NCI-H2171 (cell line): ENCODE results near the gene CLTA.

Source experiments
- DNase-seq: peaks from one replicate; lab custom pipeline; 2025; lab: John Stamatoyannopoulos, UW

The CLTA gene

DNA sequence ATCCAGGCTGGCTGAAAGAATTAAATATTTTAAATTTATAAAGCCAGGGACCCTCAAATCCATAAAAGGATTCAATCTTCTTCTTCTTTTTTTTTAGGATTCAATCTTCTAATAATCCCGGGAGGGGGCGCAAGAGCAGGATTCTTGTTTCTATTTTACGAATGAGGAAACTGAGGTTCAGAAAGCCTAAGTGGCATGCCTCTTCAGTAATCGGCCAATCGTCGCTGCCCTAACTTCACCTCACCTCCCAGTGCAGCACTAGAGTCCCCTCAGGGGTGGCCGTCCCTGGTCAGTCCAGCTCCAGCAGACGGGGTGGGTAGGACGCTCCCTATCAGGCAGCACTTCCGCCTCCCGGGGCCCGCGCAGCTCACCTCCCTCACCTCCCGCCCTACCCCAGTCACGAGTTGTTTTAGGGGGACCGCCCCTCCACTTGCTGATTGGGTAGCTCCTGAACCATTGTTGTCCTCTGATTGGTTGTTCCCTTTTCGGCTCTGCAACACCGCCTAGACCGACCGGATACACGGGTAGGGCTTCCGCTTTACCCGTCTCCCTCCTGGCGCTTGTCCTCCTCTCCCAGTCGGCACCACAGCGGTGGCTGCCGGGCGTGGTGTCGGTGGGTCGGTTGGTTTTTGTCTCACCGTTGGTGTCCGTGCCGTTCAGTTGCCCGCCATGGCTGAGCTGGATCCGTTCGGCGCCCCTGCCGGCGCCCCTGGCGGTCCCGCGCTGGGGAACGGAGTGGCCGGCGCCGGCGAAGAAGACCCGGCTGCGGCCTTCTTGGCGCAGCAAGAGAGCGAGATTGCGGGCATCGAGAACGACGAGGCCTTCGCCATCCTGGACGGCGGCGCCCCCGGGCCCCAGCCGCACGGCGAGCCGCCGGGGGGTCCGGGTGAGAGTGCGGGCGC is at the start of gene CLTA:
Gene CLTA, plus strand, starts transcription at position 534 of the 902 bp plus-strand sequence. Its CDS starts 136 bp downstream, at position 670.
- DNase-seq = peak; percentile 80

DNA sequence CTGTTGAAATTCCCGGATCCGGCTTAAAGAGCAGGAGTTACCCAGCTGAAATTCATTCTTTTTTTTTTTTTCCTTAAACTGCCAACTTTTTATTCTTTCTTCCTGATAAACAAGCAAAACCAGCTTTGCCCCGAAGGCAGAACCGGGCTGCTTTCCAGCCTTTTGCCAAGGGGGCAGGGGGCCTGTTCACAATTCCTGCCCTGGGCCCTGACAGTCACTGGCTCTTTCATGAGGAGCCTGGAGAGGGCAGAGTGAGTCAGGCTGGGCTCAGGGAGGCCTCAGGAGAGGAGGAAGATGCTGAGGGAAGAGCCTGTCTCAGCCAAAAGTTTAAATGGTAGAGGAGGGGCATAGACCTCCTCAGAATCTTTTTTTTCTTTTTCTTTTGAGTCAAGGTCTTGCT is 49.4 kb upstream of the CLTA start:
- no peak for DNase-seq

DNA sequence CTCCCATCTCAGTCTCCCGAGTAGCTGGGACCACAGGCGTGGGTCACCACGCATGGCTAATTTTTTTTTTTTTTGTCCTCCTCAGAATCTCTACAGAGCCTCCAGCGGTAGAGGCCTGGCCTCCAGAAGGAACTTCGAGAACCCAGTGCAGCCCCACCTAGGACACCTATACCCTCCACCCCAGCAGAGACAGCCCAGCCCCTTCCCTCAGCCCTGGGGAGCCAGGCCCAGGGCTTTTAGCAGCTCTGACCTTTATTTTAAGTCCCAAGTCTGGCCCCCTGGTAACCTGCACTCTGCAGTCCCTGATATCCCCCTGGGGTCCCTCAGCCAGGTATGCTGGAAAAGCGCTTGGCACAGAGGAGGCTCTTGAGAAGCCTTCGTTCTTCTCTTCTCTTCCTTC is 49.0 kb upstream of the CLTA start:
- DNase-seq = no peak

- DNase-seq = no peak
Measured at GRCh38 chr9:36142510-36143244, 48.0 kb upstream of the CLTA start.

GRCh38 chr9:36143245-36143641 is 47.5 kb upstream of the CLTA start:
- DNase-seq = no peak

DNA sequence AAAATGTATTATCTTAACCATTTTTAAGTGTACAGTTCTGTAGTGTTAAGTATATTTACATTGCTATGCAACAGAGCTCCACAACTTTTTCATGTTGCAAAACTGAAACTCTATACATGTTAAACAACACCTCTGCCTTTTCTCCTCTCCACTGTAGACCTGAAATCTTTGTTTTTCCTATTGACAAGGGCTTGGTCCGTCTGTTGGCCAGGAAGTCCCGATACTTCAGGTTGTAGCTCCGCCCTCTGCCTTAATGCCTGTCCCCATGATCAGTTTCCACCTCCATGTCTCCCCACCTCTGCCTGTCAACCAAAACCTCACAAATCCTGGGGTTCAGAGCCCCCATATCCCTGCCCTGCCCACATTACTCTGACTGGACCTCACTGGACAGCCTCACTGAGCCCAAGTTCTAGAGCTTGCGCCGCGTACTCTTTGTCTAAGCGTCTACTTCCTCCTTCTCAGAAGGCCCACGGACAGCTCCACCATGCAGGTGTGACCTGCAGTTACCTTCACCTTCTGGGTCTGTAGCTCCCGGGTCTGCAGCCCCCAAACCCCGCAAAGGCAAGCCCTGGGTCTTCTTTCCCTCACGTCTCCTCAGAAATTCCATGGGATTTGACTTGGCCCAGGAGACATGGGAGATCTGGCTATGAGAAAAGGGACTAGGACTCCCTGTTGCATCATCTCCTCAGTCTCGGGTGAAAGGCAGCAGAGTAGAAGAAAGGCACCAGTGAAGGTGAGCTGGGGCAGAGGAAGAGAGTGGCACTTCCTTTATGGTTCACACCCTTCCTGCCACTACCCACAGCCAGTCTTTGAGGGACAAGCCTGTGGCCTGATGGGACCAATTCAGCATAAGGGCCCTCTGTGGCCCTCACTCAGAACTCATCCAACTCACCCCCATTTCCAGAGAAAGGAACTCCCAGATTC is 46.1 kb upstream of the CLTA start:
- no peak for DNase-seq

DNA sequence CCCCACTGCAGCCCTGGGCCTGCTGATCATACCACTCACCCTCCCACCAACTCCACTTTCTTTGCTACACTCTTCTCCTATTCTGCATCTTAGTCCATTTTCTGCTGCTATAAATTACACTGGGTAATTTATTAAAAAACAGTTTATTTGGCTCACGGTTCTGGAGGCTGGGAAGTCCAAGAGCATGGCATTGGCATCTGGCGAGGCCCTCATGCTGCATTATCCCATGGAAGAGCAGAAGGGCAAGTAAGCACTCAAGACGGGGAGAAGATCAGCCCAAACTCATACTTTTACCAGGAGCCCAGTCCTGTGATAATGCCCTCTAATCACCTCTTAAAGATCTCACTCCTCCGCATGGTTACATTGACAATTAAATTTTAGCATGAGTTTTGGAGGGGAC is 44.8 kb upstream of the CLTA start:
- no peak for DNase-seq

DNA sequence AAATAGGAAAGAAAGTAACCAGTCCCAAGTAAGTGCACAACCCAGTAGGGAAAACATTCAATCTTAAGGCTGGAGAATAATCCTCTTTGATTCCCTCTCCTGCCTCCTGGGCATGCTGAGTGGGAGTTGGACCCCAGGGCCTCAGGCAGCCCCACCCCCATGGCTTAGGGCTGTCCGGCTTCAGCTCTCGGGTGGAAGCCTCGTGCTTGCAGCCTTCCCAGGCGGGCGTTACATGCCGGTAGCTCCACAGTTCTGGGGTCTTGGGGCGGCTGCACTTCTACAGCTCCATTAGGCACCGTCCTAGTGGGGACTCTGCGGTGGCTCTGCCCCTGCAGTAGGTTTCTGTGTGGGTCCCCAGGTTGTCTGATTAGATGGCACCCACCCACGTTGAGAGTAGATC is 44.1 kb upstream of the CLTA start:
- DNase-seq = no peak

DNA sequence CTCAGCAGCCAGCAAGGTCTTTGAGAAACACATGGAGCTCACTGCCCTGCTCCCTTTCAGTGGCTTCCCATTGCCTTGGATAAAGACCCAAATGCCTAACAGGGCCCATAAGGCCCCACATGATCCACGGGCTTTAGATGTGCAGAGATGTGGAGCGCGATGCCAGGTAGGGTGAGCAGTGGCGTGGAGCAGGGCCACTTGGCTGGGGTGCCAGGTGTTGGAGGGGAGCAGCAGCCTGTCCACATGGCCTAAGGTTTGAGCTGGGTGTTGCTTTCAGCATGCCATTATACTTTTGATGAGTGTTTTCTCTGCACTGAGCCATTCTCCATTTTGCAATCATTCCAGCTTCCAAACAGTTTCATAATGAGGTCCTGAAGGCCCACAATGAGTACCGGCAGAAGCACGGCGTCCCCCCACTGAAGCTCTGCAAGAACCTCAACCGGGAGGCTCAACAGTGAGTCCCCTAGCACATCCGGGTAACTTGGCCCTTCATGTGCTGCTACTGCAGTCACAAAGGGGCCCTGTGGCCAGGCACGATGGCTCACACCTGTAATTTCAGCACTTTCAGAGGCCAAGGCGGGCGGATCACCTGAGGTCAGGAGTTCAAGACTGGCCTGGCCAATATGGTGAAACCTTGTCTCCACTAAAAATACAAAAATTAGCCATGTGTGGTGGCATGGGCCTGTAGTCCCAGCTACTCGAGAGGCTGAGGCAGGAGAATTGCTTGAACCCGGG is 43.1 kb upstream of the CLTA start:
- DNase-seq = no peak

GRCh38 chr9:36148311-36149051 is 42.2 kb upstream of the CLTA start:
- DNase-seq = no peak

GRCh38 chr9:36149197-36149596 is 41.5 kb upstream of the CLTA start:
- DNase-seq = no peak

DNA sequence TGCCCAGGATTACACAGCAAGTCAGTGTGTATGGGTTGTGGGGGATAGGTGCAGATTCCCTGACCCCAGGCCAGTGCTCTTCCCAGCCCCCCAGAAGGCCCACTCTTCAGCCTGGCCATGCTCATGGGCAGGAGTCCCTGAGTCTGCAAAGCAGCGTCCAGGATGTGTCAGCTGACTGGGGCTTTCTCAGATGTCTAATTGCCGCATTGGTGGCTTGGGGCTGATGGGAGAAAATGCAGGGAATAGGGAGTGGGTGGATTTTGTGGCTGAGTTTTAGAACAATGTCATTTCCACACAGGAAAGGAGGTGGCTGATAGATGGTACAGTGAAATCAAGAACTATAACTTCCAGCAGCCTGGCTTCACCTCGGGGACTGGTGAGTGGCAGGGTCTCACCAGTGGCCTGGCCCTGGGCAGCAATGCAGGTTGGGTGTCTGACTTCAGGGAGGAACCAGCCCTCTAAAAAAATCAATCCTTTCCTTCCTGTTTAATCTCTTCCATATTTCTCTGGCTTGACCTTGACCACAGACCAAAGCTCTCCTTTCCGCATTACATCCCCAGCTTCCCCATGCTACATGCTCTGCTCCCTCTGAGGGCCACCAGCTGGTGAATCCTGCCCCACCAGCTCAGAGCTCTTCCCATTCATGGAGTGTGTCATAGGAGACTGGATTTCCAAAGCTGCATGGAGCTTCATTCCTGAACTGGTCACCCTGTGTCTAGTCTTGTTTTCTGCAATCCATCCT is 40.0 kb upstream of the CLTA start:
- DNase-seq = no peak

DNA sequence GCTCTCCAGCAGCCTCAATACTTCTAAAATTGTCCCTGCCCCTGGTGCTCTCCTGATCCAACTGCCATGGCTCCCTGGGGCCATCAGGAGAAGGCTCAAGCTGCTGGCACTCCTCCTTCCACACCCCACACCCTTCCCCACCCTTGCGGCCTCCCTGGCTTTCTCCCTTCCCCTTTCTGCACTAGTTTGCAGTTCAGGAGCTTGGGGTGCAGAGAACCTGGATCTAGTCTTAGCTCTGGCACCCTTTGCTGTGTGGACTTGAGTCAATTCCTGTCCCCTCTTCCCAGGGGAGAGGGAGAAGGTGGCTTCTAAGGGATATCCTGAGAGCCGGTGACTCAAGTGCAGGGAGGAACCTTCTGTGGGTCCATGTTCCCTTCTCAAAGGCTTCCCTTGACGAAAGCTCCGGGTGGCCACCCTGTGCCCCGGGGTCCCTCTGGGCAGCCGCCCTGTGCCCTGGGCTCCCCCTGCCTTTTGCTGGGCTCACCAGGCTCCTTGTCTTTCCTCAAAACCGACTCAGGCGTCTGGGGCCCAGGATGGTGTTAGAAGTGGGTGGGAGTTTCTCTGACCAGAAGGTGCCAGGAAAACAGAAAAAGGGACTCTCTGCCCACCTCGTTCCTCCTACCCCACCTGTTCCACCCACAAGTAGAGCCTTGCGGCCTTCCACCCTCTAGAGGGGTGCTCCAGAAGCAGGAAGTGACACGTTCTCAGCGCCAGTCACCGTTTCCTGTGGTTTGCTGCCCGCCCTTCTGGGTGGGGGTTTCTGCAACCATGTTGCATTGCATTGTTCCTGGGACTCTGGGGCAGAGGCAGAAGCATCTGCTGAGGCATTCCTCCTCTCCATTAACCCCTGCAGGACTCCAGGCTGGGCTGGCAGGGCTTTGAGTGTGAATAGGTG is 39.2 kb upstream of the CLTA start:
- DNase-seq = no peak

DNA sequence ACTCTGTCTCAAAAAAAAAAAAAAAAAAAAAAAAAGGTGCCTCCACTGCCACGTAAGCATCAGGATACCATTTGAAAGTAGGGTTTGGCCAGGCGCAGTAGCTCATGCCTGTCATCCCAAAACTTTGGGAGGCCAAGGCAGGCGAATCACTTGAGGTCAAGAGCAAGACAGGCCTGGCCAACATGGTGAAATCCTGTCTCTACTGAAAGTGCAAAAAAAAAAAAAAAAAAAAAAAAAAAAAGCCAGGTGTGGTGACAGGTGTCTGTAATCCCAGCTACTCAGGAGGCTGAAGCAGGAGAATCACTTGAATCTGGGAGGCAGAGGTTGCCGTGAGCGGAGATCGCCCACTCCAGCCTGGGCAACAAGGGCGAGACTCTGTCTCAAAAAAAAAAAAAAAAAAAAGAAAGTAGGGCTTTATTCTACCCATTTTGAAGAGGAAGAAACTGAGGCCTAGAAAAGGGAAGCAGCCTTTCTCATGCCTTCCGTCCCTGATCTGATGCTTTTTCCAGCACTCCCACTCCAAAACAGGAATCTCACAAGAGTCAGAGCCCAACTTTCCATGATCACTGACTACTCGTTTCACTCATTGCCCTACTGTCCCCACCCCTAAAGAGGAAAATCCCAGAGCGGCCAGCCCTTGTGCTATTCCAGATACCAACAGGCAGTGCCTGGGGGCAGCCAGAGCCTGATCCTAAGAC is 37.8 kb upstream of the CLTA start:
- DNase-seq = no peak

DNA sequence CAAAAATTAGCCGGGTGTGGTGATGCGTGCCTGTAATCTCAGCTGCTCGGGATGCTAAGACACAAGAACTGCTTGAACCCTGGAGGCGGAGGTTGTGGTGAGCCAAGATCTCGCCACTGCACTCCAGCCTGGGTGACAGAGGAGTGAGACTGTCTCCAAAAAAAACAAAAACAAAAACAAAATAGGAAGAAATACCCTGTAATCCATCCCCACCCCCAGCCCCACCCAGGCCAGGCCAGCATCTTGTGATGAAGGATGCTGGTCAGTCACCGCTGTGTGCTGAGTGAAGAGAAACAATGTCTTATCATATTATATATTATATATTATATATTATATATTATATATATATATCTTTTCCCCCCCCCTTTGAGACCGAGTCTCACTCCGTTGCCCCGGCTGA is 37.0 kb upstream of the CLTA start:
- no peak for DNase-seq

GRCh38 chr9:36154331-36154952 is 36.3 kb upstream of the CLTA start:
- no peak for DNase-seq

DNA sequence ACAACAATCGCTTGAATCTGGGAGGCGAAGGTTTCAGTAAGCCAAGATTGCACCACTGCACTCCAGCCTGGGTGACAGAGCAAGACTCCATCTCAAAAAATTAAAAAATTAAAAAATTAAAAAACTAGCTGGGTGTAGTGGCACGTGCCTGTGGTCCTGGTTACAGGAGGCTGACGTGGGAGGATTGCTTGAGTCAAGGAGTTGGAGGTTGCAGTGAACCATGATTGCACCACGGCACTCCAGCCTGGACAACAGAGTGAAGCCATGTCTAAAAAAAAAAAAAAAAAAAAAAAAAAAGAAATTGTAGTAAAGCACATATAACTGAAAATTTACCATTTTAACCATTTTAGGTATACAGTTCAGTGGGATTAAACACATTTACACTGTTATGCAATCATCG is 34.6 kb upstream of the CLTA start:
- no peak for DNase-seq

- no peak for DNase-seq
Measured at GRCh38 chr9:36158122-36158521, 32.6 kb upstream of the CLTA start.
